LNCAP (cell line): Measurements from ENCODE around the gene MAPK11.

Experiments used
- CTCF ChIP-seq: fragments of 450-650 bp; IDR thresholded peaks from 2 replicates; pipeline ENCODE4 v1.5.1; 2017; ENCODE audit warnings: mild to moderate bottlenecking

Gene MAPK11

GRCh38 chr22:50301581-50301991 is 31.4 kb upstream of the MAPK11 start:
- TF ChIP-seq CTCF: no peak

- no peak for TF ChIP-seq CTCF
Measured at GRCh38 chr22:50300620-50301257, 30.6 kb upstream of the MAPK11 start.

GRCh38 chr22:50299785-50300619 is 29.8 kb upstream of the MAPK11 start:
- TF ChIP-seq CTCF: no peak

- no peak for TF ChIP-seq CTCF
Measured at GRCh38 chr22:50298937-50299784, 29.0 kb upstream of the MAPK11 start.

GRCh38 chr22:50298266-50298637 is 28.1 kb upstream of the MAPK11 start:
- no peak for TF ChIP-seq CTCF

GRCh38 chr22:50297510-50298265 is 27.5 kb upstream of the MAPK11 start:
- TF ChIP-seq CTCF: no peak
